HEK293 (cell line): Measurements from ENCODE around the gene CDCP2.

Experiments used
- CTCF ChIA-PET: fragments of 350-600 bp; formaldehyde crosslinking; extraction: SDS; loops from one replicate; lab custom pipeline; 2021; ENCODE audit warnings: antibody characterized with exemption; lab: Yijun Ruan, JAX
- POLR2A ChIA-PET: fragments of 300-600 bp; formaldehyde crosslinking; extraction: SDS; loops from one replicate; lab custom pipeline; 2020; ENCODE audit warnings: antibody characterized with exemption, inconsistent platforms; lab: Yijun Ruan, JAX
- H3K27ac ChIP-seq: fragments of 200-500 bp; sonication (Bioruptor generic); 2 replicates; pipeline ENCODE4 v1.5.1; 2014; ENCODE audit warnings: low read depth, low read length, control low read depth, inconsistent platforms; ENCODE audit errors: extremely low read depth
- H3K36me3 ChIP-seq, 2 experiments: fragments of 200-500 bp in 1 of 2; sonication (Bioruptor generic) in 1 of 2; 1 replicate in 1 of 2; 2 replicates in 1 of 2; pipeline ENCODE4 v1.5.1; 2014 to 2017; ENCODE audit warnings: inconsistent platforms in 2 of 2, low read length in 2 of 2; ENCODE audit not compliant: control insufficient read depth in 2 of 2, insufficient read depth in 1 of 2
- H3K4me1 ChIP-seq: fragments of 200-500 bp; sonication (Bioruptor generic); 2 replicates; pipeline ENCODE4 v1.5.1; 2014; ENCODE audit warnings: mild to moderate bottlenecking, low read length, inconsistent platforms; ENCODE audit not compliant: control insufficient read depth, insufficient read depth
- H3K4me3 ChIP-seq: 2 replicates; pipeline ENCODE4 v1.5.1; 2011; ENCODE audit warnings: low read depth, mild to moderate bottlenecking, control low read depth, low read length, moderate library complexity
- H3K9me3 ChIP-seq: fragments of 200-500 bp; sonication (Bioruptor generic); 2 replicates; pipeline ENCODE4 v1.5.1; 2014; ENCODE audit warnings: low read depth, low read length, inconsistent platforms; ENCODE audit not compliant: control insufficient read depth, insufficient read depth
- GLI4 ChIP-seq: fragments of 450-650 bp; formaldehyde crosslinking; IDR thresholded peaks from 2 replicates; pipeline ENCODE4 v1.5.1; 2016; ENCODE audit warnings: missing biosample characterization, missing genetic modification characterization
- GLIS2 ChIP-seq: fragments of 450-650 bp; formaldehyde crosslinking; IDR thresholded peaks from 2 replicates; pipeline ENCODE4 v1.5.1; 2016; ENCODE audit warnings: missing biosample characterization, missing genetic modification characterization
- KLF8 ChIP-seq: fragments of 450-650 bp; formaldehyde crosslinking; IDR thresholded peaks from 2 replicates; pipeline ENCODE4 v1.5.1; 2016; ENCODE audit warnings: missing biosample characterization, missing genetic modification characterization
- MZF1 ChIP-seq: fragments of 450-650 bp; formaldehyde crosslinking; IDR thresholded peaks from 2 replicates; pipeline ENCODE4 v1.5.1; 2017; ENCODE audit warnings: missing biosample characterization, missing genetic modification characterization, borderline replicate concordance
- PRDM10 ChIP-seq: fragments of 450-650 bp; formaldehyde crosslinking; IDR thresholded peaks from 2 replicates; pipeline ENCODE4 v1.5.1; 2016; ENCODE audit warnings: missing biosample characterization, missing genetic modification characterization
- SETDB1 ChIP-seq: IDR thresholded peaks from one replicate; pipeline ENCODE4 v1.6.1; 2017; ENCODE audit warnings: mild to moderate bottlenecking, low read length, moderate library complexity, mixed read lengths; ENCODE audit not compliant: insufficient read length
- WT1 ChIP-seq: fragments of 450-650 bp; formaldehyde crosslinking; IDR thresholded peaks from 2 replicates; pipeline ENCODE4 v1.5.1; 2016; ENCODE audit warnings: missing biosample characterization, missing genetic modification characterization
- ZBTB1 ChIP-seq: fragments of 450-650 bp; formaldehyde crosslinking; IDR thresholded peaks from 2 replicates; pipeline ENCODE4 v1.5.1; 2016; ENCODE audit warnings: missing biosample characterization, missing genetic modification characterization
- ZEB2 ChIP-seq: fragments of 450-650 bp; formaldehyde crosslinking; IDR thresholded peaks from 2 replicates; pipeline ENCODE4 v1.5.1; 2016; ENCODE audit warnings: missing biosample characterization, missing genetic modification characterization
- ZFHX2 ChIP-seq: fragments of 450-650 bp; formaldehyde crosslinking; conservative IDR thresholded peaks from 2 replicates; pipeline ENCODE4 v1.5.1; 2016; ENCODE audit warnings: missing biosample characterization, missing genetic modification characterization
- ZNF114 ChIP-seq: fragments of 450-650 bp; formaldehyde crosslinking; IDR thresholded peaks from 2 replicates; pipeline ENCODE4 v1.5.0; 2017; ENCODE audit warnings: missing biosample characterization, missing genetic modification characterization
- ZNF174 ChIP-seq: fragments of 450-650 bp; formaldehyde crosslinking; IDR thresholded peaks from 2 replicates; pipeline ENCODE4 v1.5.0; 2017; ENCODE audit warnings: missing biosample characterization, mild to moderate bottlenecking, missing genetic modification characterization
- ZNF266 ChIP-seq: fragments of 450-650 bp; formaldehyde crosslinking; IDR thresholded peaks from 2 replicates; pipeline ENCODE4 v1.5.1; 2016; ENCODE audit warnings: missing biosample characterization, missing genetic modification characterization, low read depth
- ZNF292 ChIP-seq: fragments of 450-650 bp; formaldehyde crosslinking; IDR thresholded peaks from 2 replicates; pipeline ENCODE4 v1.5.1; 2016; ENCODE audit warnings: low read depth, missing biosample characterization, missing genetic modification characterization, borderline replicate concordance
- ZNF324 ChIP-seq: fragments of 450-650 bp; formaldehyde crosslinking; IDR thresholded peaks from 2 replicates; pipeline ENCODE4 v1.5.1; 2016; ENCODE audit warnings: missing biosample characterization, missing genetic modification characterization
- ZNF362 ChIP-seq: fragments of 450-650 bp; formaldehyde crosslinking; IDR thresholded peaks from 2 replicates; pipeline ENCODE4 v1.5.1; 2016; ENCODE audit warnings: missing biosample characterization, missing genetic modification characterization
- ZNF37A ChIP-seq: fragments of 450-650 bp; IDR thresholded peaks from 2 replicates; pipeline ENCODE4 v1.5.1; 2018; ENCODE audit warnings: missing biosample characterization, missing genetic modification characterization
- ZNF521 ChIP-seq: fragments of 450-650 bp; formaldehyde crosslinking; IDR thresholded peaks from 2 replicates; pipeline ENCODE4 v1.5.1; 2017; ENCODE audit warnings: missing biosample characterization, mild to moderate bottlenecking, missing genetic modification characterization
- ZNF555 ChIP-seq: fragments of 450-650 bp; formaldehyde crosslinking; conservative IDR thresholded peaks from 2 replicates; pipeline ENCODE4 v1.5.1; 2017; ENCODE audit warnings: missing biosample characterization, mild to moderate bottlenecking, missing genetic modification characterization, inconsistent platforms
- ZNF596 ChIP-seq: fragments of 450-650 bp; IDR thresholded peaks from 2 replicates; pipeline ENCODE4 v1.5.0; 2018; ENCODE audit warnings: missing biosample characterization, mild to moderate bottlenecking, missing genetic modification characterization, moderate library complexity
- ZNF610 ChIP-seq: fragments of 450-650 bp; formaldehyde crosslinking; IDR thresholded peaks from 2 replicates; pipeline ENCODE4 v1.5.1; 2016; ENCODE audit warnings: missing biosample characterization, missing genetic modification characterization, borderline replicate concordance
- ZNF629 ChIP-seq: fragments of 450-650 bp; formaldehyde crosslinking; IDR thresholded peaks from 2 replicates; pipeline ENCODE4 v1.5.1; 2017; ENCODE audit warnings: missing biosample characterization, missing genetic modification characterization
- ZNF830 ChIP-seq: fragments of 450-650 bp; IDR thresholded peaks from 2 replicates; pipeline ENCODE4 v1.5.0; 2018; ENCODE audit warnings: missing biosample characterization, missing genetic modification characterization, low read depth, mild to moderate bottlenecking, moderate library complexity
- ZNF843 ChIP-seq: fragments of 450-650 bp; formaldehyde crosslinking; IDR thresholded peaks from 2 replicates; pipeline ENCODE4 v1.5.1; 2016; ENCODE audit warnings: missing biosample characterization, missing genetic modification characterization
- ZSCAN18 ChIP-seq: fragments of 450-650 bp; formaldehyde crosslinking; IDR thresholded peaks from 2 replicates; pipeline ENCODE4 v1.5.1; 2016; ENCODE audit warnings: missing biosample characterization, missing genetic modification characterization
- ZSCAN23 ChIP-seq: fragments of 450-650 bp; formaldehyde crosslinking; IDR thresholded peaks from 2 replicates; pipeline ENCODE4 v1.5.1; 2016; ENCODE audit warnings: missing biosample characterization, missing genetic modification characterization

The CDCP2 gene

GRCh38 chr1:54169068-54169467 lies 16.3 kb upstream of the CDCP2 start:
- no peaks in the 10 kb centered on the region for H3K9me3 ChIP-seq
- H3K27ac ChIP-seq = no peak overlapping the region
- no peak for TF ChIP-seq ZNF555
- TF ChIP-seq KLF8 (tag by site-specific recombination) = no peak
- no peak for TF ChIP-seq ZEB2 (tag by site-specific recombination)
- no peak for TF ChIP-seq ZSCAN18 (tag by site-specific recombination)
- TF ChIP-seq ZNF324 = no peak
- TF ChIP-seq ZNF174 (tag by site-specific recombination) = no peak
- no peak for TF ChIP-seq ZNF830
- no peak for TF ChIP-seq WT1 (tag by site-specific recombination)
- no peak for TF ChIP-seq ZNF37A (tag by site-specific recombination)
- TF ChIP-seq SETDB1 = no peak
- no peak for TF ChIP-seq ZNF292 (tag by site-specific recombination)
- no peak for TF ChIP-seq ZNF596 (tag by site-specific recombination)
- TF ChIP-seq ZNF266 (tag by site-specific recombination) = no peak
- TF ChIP-seq ZNF629 = no peak
- TF ChIP-seq GLI4 (tag by site-specific recombination) = no peak
- no peak for TF ChIP-seq ZNF114 (tag by site-specific recombination)
- no peak for TF ChIP-seq ZNF610
- TF ChIP-seq ZNF521 (tag by site-specific recombination) = no peak
- no peak for TF ChIP-seq ZBTB1 (tag by site-specific recombination)
- no peak for TF ChIP-seq ZNF843 (tag by site-specific recombination)
- CTCF ChIA-PET = interaction anchor here (1.6 kb wide), 1 partner anchor 12 kb away, joined by 4 read pairs; no protein-coding TSS in a partner anchor
- H3K4me1 ChIP-seq = no peaks in the 10 kb centered on the region
- no peak overlapping the region for H3K4me3 ChIP-seq
- H3K36me3 ChIP-seq = peaks cover 0 to 6% of the 10 kb centered on the region in 2 experiments; a peak in 1 of 3 replicates
- POLR2A ChIA-PET = no interaction called here

- H3K4me1 ChIP-seq = no peaks in the 10 kb centered on the region
- ChIA-PET POLR2A (no interaction called here), CTCF (interaction anchor here (0.5 to 1.6 kb wide), 4 partner anchors 13 to 323 kb away, joined by 3 to 6 read pairs (median 4); no protein-coding TSS in a partner anchor)
- no peak for TF ChIP-seq ZSCAN23 (tag by site-specific recombination)
- TF ChIP-seq, all 188 proteins: peak for 0
- Histone ChIP-seq H3K4me3 (no peak overlapping the region), H3K36me3 (peaks cover 0 to 2% of the 10 kb centered on the region in 2 experiments; a peak in 1 of 3 replicates), H3K9me3 (no peaks in the 10 kb centered on the region), H3K27ac (no peak overlapping the region)
Measured at GRCh38 chr1:54168206-54168965, 15.6 kb upstream of the CDCP2 start.

- Histone ChIP-seq H3K27ac (no peak overlapping the region), H3K9me3 (no peaks in the 10 kb centered on the region), H3K4me3 (no peak overlapping the region), H3K4me1 (no peaks in the 10 kb centered on the region; the same call in 1 of the 2 replicates), H3K36me3 (no peaks in the 10 kb centered on the region)
- CTCF ChIA-PET = interaction anchor here (0.6 to 0.9 kb wide), 2 partner anchors 45 to 229 kb away, joined by 3 to 4 read pairs; no protein-coding TSS in a partner anchor
- POLR2A ChIA-PET = no interaction called here
- TF ChIP-seq MZF1 (tag by site-specific recombination) = no peak
- TF ChIP-seq ZNF843 (tag by site-specific recombination) = no peak
- no peak for TF ChIP-seq PRDM10 (tag by site-specific recombination)
- TF ChIP-seq GLIS2 (tag by site-specific recombination) = no peak
- TF ChIP-seq ZFHX2 (tag by site-specific recombination) = no peak
- no peak for TF ChIP-seq ZNF362 (tag by site-specific recombination)
- TF ChIP-seq ZSCAN23 (tag by site-specific recombination) = no peak
Measured at GRCh38 chr1:54167422-54168139, 14.8 kb upstream of the CDCP2 start.
